HG02852 (cell line): ENCODE results near the gene FSTL4.

Source experiments
- ATAC-seq: cut with Tn5 transposase; IDR thresholded peaks from one replicate; pipeline ENCODE4 v1.9.1; 2021; ENCODE audit warnings: mild to moderate bottlenecking, moderate library complexity; ENCODE audit not compliant: unreplicated experiment

Gene FSTL4

GRCh38 chr5:133251296-133252132, 360.8 kb downstream of the FSTL4 start:
- ATAC-seq, result no peak

DNA sequence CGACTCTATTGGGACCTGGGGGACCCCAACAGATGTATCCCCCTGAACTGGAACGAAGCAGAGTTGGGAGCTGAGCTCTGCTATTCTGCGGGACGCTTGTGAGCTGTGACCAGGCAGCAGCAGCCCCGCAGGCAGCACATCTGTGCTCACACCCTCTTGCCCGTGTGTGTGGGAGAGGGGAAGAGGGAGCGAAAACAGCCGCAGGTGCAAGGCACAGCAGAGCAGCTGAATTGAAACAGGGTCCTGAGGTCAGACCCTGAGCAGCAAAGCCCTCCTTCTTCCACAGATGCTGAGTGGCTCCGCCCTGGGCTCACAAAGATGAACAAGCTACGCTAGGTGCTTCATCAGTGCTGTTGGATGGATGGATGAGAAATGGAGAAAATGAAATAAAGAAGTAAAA, 361.8 kb downstream of the FSTL4 start:
- ATAC-seq, result no peak

DNA sequence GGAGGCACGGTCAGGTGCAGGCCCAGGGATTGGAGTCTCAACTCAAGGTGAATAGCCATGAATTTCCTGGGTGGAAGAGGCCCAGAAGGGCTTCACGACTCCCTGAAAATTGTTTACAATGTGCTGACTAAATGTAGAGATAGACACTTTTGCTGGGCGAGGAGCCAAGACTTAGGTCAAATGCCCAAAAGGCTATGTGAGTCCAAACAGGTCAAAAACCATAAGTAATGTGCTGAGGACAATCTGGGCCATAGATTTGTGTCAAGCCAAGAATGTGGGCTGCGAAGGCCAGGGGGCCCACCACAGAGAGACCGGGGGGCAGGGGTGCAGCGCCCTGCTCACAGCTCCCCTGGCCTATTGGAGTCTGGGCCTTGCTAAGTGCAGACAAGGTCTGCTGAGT, 362.7 kb downstream of the FSTL4 start:
- no peak for ATAC-seq

- ATAC-seq, result no peak
These were observed 364.3 kb downstream of the FSTL4 start for GRCh38 chr5:133247881-133248624.

DNA sequence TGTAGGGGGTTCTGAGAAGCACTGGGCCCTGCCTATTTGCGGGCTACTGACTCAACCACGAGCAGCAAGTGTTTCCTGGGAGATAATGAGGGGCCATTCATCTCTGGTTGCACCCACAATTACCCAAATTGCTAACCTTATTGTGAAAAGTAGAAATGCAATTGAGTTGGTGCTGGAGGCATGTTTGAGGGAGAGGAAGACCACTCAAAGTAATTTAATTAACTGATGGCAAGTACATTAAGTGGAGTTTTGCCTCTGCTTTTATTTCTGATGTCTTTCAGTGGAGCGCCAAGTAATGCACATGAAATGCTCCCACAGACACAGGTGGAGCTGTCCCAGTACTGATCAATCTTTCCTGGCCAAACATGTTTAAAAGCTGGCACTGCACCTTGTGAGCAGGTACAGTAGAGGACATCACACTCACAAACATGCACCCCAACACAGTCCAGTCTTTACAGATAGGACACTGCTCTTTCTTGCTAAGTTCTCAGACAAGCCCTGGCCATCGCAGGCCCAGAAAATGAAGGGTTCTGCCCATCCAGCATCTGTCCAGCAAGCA, 365.1 kb downstream of the FSTL4 start:
- no peak for ATAC-seq

- no peak for ATAC-seq
These were observed 365.8 kb downstream of the FSTL4 start for GRCh38 chr5:133246376-133247150.

GRCh38 chr5:133246053-133246370, 366.3 kb downstream of the FSTL4 start:
- no peak for ATAC-seq

GRCh38 chr5:133245191-133246052, 366.9 kb downstream of the FSTL4 start:
- peak; percentile 38 for ATAC-seq

- ATAC-seq, result peak; percentile 50
These were observed 368.1 kb downstream of the FSTL4 start for GRCh38 chr5:133244242-133244641.

- no peak for ATAC-seq
These were observed 369.1 kb downstream of the FSTL4 start for GRCh38 chr5:133243196-133243595.

GRCh38 chr5:133242221-133242835, 370.0 kb downstream of the FSTL4 start:
- ATAC-seq, result no peak

DNA sequence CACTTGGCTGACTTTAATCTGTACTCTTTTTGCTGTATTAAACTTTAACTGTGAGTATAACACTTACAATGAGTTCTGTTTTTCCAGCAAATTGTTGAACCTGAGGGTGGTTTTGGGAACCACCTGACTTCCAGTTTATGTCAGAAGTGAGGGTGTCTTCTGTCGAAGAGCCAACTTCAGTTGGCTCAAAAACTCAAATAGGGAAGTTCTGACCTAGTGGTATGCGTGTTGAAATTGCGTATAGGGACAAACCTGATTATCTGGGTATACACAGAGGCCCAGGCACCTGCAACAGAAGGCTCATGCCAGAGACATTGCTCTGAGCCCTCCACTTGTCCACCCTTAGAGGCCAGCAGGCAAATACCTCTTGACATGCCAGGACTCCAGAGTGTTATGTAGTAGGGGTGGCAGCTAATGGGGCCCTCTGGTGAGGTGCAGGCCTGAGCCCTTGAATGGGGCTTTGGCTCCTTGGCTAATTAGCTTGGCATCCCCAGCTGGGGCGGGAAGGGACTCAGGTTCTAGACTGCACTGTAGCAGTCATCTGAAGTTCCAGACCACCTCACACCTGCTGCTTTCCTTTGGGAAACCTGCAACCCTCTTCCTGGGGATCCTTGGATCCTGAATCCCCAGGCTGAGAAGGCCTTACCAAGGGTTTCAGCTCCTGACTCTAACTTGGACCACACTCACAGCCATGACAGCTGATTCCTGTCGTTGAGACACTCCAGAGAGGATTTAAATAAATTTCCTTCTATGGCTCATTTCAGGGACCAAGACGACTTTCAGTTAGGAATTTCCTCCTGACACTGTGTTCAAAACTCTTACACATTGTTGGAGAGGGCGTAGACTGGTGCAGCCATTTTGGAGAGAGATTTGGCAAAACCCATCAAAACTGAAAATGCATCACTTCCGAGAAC, 370.9 kb downstream of the FSTL4 start:
- ATAC-seq, result no peak

DNA sequence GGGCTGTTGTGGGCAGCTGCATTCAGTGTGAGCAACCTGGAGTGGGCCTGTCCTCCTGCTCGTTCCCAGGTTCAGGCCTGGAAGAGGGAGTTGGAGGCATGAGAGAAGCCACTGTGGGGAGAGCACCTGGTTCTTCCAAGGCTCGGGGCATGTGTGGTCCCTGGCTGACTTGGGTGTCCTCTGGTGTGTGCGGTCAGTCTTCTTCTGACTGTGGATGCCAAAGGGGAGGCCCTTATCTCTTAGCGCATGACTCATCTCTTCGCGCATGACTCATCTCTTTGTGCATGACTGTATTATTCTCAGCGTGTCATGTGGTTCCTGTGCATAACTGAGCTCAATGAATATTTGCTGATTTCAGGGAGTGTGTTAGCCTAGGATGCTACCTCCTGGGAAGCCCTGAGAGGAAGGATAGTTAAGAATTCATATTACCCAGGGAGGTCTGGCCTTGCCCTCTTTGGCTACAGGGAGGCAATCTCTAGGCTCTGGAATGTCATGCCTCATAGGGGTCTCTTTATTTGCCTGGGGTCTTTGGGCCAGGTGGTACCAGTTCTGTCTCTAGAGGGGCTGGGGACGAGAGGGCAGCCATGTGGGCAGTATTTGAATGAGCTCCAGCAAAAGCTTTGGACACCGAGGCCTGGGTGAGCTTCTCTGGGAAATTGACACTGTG, 371.8 kb downstream of the FSTL4 start:
- ATAC-seq, result peak; percentile 67

DNA sequence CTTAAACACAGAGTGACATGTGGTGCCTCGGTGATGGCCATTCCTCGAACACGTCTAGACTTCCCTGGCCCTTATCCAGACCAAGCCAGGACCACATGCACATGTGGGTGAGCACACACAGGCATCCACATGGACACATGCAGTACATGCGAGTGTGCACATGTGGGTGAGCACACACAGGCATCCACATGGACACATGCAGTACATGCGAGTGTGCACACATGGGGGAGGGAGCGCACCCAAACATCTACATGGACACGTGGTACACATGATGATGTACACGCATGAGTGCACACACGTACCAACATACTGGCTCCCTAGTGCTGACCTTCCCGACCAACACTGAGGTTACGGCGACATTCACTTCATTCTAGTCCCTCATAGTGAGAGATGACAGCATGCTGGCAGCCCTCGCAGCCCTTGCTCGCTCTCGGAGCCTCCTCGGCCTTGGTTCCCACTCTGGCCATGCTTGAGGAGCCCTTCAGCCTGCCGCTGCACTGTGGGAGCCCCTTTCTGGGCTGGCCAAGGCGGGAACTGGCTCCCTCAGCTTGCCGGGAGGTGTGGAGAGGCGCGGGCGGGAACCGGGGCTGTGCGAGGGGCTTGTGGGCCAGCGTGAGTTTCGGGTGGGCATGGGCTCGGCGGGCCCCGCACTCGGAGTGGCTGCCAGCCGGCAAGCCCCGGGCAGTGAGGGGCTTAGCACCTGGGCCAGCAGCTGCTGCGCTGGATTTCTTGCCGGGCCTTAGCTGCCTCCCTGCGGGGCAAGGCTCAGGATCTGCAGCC, 373.7 kb downstream of the FSTL4 start:
- no peak for ATAC-seq

- ATAC-seq, result no peak
These were observed 375.4 kb downstream of the FSTL4 start for GRCh38 chr5:133236976-133237375.

DNA sequence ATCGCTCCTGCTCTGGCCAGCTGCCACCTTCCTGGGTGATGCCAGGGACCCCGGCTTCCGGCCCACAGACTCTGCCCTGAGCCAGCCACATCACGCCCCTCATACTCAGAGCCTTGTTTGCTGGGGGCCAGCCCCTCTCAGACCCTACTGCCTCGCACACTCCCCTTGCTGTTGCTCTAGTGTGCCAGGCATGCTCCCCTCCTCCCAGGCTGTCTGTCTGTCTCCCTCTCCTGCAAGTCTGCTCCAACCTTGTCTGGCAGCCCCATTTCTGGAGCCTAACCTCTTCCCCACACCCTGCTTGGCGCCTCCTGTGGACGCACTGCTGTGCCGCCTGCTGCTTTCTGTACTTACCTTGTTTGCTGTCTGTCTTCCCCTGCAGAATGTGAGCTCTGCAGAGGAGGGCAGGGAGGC, 375.8 kb downstream of the FSTL4 start:
- ATAC-seq, result no peak

- no peak for ATAC-seq
These were observed 376.5 kb downstream of the FSTL4 start for GRCh38 chr5:133235696-133236426.
